Eye (tissue), 1 donor: Measurements from ENCODE around the gene CENPC.
"Not testable (repeated sequence)": the region's sequence is repeated elsewhere in the genome, so short reads cannot be mapped to it uniquely, and the experiment has no call there.

Experiments used
- DNase-seq: peaks from one replicate; pipeline ENCODE4 v3.0.0-alpha.2; 2015

CENPC gene

DNA sequence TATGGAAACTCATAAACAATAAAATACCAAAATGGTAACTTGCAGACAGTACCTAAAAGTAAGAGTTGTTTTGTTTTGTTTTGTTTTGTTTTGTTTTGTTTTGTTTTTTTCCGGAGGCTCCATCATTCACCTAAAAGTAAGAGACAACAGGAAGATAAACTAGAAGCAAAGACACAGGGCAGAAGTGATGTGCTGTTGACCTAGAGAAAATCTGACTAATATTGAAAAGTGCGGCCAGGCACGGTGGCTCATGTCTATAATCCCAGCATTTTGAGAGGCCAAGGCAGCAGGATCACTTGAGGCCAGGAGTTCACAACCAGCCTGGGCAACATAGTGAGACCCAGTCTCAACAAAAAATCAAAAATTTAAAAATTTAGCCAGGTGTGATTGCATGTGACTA lies 5.6 kb upstream of the CENPC start:
- DNase-seq = no peak

DNA sequence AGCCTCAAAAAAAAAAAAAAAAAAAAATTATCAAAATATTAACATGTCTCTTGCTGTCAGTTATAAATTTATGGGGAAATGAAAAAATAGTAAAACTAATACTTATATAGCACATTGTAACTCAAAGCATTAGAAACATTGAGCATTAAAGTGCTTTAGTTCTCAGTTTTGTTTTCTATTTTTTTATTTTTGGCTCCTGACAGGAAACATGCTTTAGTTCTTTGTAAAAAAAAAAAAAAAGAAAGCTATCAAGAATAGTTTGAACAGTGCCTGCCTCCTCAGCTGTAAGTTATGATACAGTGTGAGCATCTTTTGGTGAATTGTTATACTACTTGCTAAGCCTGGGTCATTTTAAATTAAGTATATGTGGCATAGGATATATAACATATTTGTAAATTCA lies 5.1 kb upstream of the CENPC start:
- DNase-seq = no peak

DNA sequence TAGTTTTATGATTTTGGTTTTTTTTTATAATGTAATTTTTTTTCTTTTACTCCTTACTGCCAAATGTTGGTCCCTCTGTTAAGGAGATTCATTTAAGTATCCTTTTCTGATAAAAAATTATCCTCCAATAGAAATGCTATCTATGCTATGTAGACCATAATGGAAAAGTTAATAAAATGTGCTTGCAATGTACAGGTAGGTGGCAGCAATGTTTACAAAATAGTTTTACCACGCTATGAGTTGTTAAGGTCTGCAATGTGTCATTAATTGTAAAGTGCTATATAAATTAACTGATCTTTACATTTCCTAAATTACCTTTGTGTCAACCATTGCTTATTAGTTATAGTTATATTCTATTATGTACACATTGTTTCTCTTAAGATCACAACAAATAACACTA lies 3.8 kb upstream of the CENPC start:
- no peak for DNase-seq

DNA sequence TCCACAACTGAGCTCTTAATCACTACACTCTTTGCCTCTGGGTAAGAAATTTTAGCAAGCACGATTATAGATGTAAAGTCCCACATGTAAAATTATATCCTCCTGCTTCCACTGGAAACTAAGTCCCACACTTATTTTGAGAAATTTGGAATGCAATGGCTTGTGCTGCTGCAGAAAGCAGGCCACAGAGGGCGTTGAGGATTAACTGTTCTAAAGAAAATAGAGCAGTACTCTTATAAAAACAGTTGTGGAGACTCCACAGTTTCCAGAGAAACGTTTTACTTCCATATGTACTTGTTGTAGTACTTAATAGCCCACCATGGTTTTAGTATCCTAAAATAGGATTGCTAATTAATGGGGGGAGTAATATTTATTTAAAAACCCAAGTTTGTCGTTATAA lies 1.7 kb upstream of the CENPC start:
- peak; percentile 11 for DNase-seq

GRCh38 chr4:67546004-67546356 lies 677 bp upstream of the CENPC start:
- DNase-seq = no peak

DNA sequence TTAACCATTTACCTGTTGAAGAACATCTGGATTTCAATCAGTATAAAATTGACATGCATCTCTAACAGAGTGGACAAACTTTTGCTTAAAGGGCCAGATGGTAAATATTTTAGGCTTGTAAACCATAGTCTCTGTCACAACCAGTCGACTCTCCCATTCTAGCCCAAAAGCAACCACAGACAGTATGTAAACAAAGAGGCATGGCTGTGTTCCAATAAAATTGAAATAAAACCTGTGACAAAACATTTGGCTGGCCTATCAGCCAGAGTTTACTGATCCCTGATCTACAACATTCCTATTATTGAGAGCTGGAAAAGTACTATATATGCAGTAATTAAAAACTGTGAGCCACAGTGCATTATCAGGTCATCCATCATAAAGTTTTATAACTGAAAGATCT lies 3.2 kb downstream of the CENPC start:
- DNase-seq = no peak

- DNase-seq = no peak
These were observed 5.5 kb downstream of the CENPC start for GRCh38 chr4:67539830-67540229.

DNA sequence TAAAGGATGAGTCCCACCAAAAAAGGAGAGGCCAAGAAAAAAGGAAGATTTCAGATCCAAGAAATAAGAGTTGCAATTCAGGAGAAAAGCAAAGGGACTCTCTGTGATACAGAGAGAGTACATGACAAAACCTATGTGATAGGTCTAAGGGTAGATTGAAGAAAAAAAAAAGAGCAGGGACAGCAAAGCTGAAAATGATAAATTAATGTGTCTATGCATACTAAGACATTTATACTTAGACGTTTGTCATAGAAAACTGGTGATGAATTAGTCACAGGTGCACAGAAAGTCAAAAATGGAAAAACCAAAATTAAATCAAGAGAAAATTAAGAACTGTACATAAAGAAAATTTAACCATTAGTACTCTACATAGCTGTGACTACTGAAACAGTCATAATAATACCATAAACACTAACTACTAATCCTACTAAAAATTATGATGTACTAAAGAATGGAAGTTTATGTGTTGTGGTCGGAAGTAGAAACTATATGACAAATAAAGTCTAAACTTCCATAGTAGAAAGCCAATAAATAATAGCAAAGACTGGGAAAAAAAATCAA lies 9.9 kb downstream of the CENPC start:
- DNase-seq = no peak

GRCh38 chr4:67533112-67533511 lies 12.2 kb downstream of the CENPC start:
- DNase-seq = no peak

- DNase-seq = not testable (repeated sequence)
These were observed 12.9 kb downstream of the CENPC start for GRCh38 chr4:67532397-67532796.

GRCh38 chr4:67531379-67531962 lies 13.8 kb downstream of the CENPC start:
- DNase-seq = no peak

DNA sequence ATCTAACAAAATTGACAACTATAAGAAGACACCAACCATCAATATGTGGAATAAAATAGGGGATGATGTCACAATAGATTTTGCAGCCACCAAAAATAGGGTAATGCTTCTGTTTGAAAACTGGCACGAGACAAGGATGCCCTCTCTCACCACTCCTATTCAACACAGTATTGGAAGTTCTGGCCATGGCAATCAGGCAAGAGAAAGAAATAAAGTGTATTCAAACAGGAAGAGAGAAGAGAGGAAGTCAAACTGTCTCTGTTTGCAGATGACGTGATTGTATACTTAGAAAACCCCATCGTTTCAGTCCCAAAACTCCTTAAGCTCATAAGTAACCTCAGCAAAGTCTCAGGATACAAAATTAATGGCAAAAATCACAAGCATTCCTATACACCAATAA lies 21.2 kb downstream of the CENPC start:
- not testable (repeated sequence) for DNase-seq

- no peak for DNase-seq
These were observed 22.2 kb downstream of the CENPC start for GRCh38 chr4:67522851-67523671.

DNA sequence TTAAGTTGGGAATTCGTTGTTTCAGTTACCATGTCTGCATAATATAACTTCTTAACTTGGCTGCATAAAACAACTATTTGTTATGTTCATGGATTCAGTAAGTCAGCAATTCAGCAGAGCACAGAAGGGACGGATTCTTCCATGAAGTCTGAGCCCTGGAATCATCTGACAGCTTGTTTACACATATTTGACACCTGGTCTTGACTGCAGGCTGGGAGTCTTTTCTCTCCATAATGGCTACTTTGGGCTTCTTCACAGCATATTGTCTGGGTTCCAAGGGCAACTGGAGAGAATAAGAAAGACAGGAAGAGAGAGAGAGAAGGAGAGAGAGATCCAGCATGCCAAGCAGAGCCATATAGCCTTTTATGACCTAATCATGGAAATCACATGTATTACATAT lies 23.1 kb downstream of the CENPC start:
- no peak for DNase-seq

GRCh38 chr4:67521506-67521905 lies 23.8 kb downstream of the CENPC start:
- no peak for DNase-seq

- no peak for DNase-seq
These were observed 25.2 kb downstream of the CENPC start for GRCh38 chr4:67520141-67520540.

DNA sequence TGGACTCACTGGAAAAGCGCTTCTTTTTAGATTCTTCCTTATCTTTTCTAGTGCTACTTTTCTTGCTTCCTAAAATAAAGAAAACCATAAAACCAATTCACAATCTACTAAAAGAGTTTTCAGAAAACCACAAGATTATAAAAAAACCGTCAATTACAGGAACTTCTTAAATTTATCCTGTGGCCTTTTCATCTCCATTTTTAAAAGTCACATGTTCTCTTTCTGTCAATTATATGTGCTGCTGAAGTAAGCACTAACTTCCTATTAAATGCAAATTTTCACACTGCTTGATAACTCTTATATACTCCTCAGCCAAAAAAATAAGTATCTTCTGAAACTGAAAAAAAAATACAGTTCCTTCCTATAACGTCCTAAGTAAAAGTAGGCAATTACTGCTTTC lies 32.8 kb downstream of the CENPC start:
- no peak for DNase-seq

GRCh38 chr4:67500373-67500772 lies 44.9 kb downstream of the CENPC start:
- no peak for DNase-seq

DNA sequence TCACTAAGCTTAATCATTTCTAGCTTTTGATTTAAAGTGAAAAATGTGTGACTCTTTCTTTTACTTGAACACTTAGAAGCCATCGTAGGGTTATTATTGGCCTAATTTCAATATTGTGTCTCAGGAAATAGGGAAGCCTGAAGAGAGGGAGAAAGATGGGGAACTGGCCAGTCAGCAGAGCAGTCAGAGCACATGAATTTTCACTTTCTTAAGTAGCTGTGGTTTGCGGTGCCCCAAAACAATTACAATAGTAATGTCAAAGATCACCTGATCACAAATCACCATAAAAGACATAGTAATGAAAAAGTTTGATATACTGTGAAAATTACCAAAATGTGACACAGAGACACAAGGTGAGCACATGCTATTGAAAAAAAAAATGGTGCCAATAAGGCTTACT lies 45.5 kb downstream of the CENPC start:
- no peak for DNase-seq

- no peak for DNase-seq
These were observed 61.3 kb downstream of the CENPC start for GRCh38 chr4:67483868-67484602.

DNA sequence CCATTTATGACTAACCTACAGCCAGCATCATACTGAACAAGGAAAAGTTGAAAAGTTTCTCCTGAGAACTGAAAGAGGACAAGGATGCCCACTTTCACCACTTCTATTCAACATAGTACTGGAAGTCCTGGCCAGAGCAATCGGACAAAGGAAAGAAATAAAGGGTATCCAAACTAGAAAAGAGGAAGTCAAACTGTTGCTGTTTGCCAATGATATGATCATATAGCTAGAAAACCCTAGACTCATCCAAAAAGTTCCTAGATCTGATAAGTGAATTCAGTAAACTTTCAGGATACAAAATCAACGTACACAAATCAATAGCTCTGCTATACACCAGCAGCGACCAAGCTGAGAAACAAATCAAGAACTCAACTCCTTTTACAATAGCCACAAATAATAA lies 64.5 kb downstream of the CENPC start:
- no peak for DNase-seq

GRCh38 chr4:67475155-67475554 lies 70.1 kb downstream of the CENPC start:
- no peak for DNase-seq

DNA sequence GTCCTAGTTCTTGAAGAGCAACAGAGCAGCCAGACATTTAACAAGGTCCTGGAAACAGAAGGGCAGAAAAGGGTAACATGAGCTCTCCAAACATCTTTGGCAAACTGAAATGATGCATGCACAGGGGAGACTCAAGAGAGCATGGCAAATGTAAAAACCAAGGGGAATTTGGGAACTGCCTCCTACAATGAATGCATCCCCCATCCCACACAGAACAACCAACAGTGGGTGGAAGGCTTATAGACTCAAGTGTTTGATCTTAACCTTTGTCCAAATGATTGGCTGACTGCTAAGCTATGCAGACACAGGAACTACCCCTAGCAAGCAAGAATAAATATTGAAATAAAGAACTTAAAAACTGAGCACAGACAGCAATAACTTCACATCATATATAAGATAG lies 74.4 kb downstream of the CENPC start:
- no peak for DNase-seq

DNA sequence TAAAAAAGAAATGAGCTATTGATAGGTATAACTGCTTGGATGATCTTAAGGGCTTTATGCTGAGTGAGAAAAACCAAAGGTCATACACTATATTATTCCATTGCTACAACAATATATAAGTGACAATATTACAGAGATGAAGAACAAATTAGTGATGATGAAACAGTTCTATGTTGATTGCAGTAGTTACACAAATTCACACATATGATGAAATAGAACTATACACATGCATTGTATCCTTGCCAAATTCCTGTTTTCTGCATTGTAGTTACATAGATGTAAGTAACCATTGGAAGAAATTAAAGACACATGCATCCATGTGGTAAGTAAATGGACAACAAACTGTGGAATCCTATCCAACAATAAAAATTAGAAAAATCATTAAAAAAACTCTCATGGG lies 76.5 kb downstream of the CENPC start:
- no peak for DNase-seq
